Measurements from ENCODE around the gene CDT1.

The CDT1 gene

GRCh38 chr16:88840600-88841215 lies 37.1 kb downstream of the CDT1 start:
- DNase-seq: no peak

- DNase-seq: no peak
Measured at GRCh38 chr16:88841521-88842307, 38.1 kb downstream of the CDT1 start.

- no peak for DNase-seq
Measured at GRCh38 chr16:88842308-88842756, 38.7 kb downstream of the CDT1 start.

GRCh38 chr16:88842806-88843205 lies 39.2 kb downstream of the CDT1 start:
- no peak for DNase-seq

- no peak for DNase-seq
Measured at GRCh38 chr16:88843256-88843655, 39.7 kb downstream of the CDT1 start.

GRCh38 chr16:88844419-88845036 lies 40.9 kb downstream of the CDT1 start:
- DNase-seq: no peak

- no peak for DNase-seq
Measured at GRCh38 chr16:88846088-88846487, 42.5 kb downstream of the CDT1 start.

GRCh38 chr16:88847654-88848053 lies 44.1 kb downstream of the CDT1 start:
- no peak for DNase-seq

GRCh38 chr16:88848557-88848956 lies 45.0 kb downstream of the CDT1 start:
- no peak for DNase-seq

GRCh38 chr16:88850531-88851199 lies 47.1 kb downstream of the CDT1 start:
- DNase-seq: no peak

GRCh38 chr16:88851616-88852015 lies 48.0 kb downstream of the CDT1 start:
- DNase-seq: no peak

- no peak for DNase-seq
Measured at GRCh38 chr16:88853325-88853941, 49.8 kb downstream of the CDT1 start.

- no peak for DNase-seq
Measured at GRCh38 chr16:88854306-88855111, 50.9 kb downstream of the CDT1 start.

GRCh38 chr16:88855176-88855575 lies 51.6 kb downstream of the CDT1 start:
- DNase-seq: no peak

GRCh38 chr16:88855736-88856121 lies 52.1 kb downstream of the CDT1 start:
- no peak for DNase-seq

GRCh38 chr16:88856122-88856827 lies 52.7 kb downstream of the CDT1 start:
- DNase-seq: no peak

- peak; percentile 96 for DNase-seq
Measured at GRCh38 chr16:88856828-88857727, 53.5 kb downstream of the CDT1 start, which contains the start of the genes GALNS and TRAPPC2L. Gene GALNS, minus strand, starts transcription at chr16:88856947. Its CDS starts 70 bp downstream, at chr16:88856877. Gene TRAPPC2L, plus strand, starts transcription at chr16:88857127. Its CDS starts 24 bp downstream, at chr16:88857151.

GRCh38 chr16:88857728-88858339 lies 54.2 kb downstream of the CDT1 start:
- peak; percentile 32 for DNase-seq
